ENCODE data around the gene CSAD.
"Not testable (repeated sequence)": the region's sequence is repeated elsewhere in the genome, so short reads cannot be mapped to it uniquely, and the experiment has no call there.

The CSAD gene

DNA sequence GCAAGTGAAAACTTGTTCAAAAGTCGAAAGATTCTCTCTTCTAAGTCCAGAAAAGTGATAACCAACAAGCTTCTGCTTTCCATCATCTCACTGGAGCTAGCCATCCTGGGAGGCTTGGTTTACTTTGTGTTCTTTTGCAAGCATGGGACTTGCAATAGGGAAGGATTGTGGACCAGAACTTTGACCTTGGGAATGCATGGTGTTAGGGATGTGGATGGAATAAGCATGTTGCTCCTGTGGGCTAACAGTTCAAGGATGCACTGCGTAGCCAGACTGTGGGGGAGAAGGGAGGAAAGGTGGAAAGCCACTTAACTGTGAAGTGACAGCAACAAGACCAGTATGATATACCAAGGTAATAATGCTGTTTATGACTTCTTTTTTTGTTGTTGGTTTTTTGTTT, 48.9 kb downstream of the CSAD start:
- no peak for DNase-seq

DNA sequence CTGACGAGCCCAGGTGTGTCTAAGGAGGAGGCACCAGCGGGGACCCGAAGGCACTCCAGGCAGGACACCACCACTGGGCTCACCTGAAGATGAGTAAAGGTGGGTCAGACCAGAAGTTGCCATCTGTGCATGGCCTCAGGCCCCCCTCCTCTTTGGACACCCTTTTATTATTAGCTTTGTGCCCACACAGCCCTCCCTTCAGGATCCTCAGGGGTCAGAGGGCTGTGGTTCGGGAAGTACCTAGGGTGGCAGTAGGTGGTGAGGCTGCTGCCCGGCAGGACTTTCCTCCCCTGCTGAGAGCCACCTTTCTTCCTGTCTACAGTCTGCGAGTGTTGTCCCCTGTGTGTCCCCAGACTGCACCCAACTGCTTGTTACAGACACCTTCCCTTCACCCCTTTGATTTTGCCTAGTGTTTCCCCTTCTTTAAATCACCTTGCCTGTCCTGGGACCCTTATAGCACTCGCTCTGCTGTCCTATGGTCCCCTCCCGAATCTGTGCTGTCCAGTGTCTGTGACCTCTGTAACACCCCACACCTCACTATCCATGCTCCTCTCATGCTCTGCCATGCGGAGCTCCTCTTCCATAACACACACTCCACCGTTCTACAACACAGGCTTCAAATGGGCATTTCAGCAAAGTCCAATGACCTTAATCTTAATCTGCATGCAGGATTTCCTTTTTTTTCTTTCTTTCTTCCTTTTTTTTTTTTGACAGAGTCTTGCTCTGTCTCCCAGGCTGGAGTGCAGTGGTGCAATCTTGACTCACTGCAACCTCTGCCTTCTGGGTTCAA, 51.8 kb downstream of the CSAD start:
- no peak for DNase-seq

DNA sequence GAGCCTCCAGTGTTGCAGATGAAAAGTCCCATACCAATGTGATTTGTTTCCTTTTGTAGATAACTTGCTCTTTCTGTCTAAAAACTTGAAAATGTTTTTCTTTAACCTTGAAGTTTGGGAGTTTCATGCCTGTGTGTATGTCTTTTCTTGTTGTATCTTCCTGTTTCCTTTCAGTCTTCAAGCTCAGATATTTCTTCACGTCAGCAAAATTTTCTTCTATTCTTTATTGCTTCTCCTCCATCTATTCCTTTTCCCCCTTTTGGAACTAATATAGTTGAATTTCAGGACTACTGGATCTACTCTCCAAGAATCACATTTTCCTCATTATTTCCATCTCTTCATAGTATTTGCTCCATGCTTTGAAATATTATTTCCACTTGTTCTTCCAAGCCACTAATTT, 53.6 kb downstream of the CSAD start:
- no peak for DNase-seq

DNA sequence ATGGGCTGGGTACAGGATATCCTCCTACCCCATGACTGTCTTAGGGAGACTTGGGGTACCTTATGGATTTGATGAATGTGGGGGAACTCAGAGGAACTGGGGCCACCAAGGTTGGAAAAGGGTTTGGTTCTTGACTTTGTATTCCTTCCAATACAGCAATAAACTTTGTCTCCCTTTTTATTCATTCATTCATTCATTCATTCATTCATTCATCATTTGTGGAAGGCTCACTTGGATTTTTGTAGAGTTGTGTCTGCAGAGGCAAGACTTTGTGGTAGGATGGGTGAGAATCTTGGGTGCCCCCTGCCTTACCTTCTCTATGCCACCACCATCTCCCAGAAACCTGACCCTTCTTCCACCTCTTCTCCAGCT, 56.4 kb downstream of the CSAD start:
- no peak for DNase-seq

DNA sequence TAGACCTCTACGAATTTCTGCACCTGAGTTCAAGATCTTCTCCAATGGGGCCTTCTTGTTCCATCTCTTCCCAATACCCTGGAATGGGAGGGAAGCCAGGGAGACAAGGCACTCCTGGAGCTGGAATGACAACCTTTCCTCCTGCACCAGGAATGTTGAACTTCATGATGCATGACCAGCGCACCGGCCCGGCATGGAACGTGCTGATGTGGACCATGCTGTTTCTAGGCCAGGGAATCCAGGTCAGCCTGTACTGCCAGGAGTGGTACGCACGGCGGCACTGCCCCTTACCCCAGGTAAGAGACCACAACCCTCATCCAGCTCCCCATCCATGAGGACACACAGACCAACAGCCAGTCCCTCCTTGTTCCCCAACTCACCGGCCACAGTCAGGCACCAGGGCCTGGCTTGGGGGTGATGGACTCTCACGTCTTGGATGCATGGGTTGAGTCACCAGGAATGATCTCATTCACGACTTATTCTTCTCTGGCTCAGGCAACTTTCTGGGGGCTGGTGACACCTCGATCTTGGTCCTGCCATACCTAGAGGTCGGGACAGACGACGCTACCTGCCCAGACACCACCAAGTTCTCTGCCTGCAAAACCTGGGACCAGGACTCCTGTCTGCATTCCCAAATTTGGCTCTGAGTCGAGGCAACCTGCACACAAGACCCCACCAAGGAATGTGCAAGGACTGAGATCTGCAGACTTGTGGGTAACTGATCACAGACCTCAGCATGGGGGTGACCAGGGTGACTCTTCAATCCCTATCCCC, 57.0 kb downstream of the CSAD start:
- no peak for DNase-seq

DNA sequence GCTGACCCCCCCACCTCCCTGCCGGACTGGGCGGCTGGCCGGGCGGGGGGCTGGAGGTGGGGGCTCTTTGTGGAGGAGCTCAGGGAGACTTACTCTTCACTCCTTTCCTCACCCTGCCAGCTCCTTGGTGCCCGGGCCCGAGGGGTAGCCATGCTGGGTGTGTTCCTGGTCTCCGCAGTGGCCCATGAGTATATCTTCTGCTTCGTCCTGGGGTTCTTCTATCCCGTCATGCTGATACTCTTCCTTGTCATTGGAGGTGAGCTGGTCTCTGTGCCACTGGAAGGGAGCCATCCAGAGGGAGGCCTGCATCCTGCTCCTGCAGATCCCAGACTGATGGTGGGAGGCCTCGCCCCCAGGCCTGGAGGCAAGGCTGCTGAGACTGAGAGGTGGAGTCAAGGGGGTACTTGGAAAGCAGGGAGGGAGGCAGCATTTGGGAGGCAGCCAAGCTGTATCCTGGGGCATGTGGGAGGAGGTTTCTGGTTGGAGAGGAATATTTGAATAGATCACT, 57.7 kb downstream of the CSAD start:
- no peak for DNase-seq

DNA sequence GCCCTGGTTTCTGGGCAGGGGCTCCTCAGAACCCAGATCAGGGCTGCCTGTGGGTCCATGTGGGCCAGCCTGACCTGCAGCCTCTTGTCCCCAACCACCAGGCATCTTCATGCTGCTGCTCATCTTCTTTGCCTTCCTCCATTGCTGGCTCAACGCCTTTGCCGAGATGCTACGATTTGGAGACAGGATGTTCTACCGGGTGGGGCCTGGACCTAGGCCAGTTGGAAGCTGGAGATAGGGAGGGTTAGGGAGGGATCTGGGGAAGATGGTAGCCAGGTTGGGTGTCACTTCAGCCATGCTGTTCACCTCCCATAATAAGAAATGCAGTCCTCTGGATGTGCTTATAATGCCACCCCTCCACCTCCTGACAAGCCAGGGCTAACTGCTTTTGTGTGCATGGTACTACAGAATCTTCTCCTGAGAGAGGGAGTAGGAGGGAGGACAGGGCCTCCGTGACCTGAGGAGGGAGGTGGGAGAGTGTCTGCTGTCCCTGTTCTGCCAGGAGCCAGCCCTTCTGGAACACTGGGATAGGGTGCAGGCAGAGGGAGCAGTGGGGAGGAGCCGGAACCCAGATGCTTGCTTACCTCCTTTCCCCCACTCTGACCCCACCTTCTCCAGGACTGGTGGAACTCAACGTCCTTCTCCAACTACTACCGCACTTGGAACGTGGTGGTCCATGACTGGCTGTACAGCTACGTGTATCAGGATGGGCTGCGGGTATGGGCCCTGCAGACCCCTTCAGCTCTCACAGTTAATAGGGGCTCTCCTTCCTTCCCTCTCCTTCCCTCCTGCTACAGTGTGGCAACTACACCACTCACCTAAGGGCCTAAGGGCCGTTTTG, 59.8 kb downstream of the CSAD start:
- no peak for DNase-seq

DNA sequence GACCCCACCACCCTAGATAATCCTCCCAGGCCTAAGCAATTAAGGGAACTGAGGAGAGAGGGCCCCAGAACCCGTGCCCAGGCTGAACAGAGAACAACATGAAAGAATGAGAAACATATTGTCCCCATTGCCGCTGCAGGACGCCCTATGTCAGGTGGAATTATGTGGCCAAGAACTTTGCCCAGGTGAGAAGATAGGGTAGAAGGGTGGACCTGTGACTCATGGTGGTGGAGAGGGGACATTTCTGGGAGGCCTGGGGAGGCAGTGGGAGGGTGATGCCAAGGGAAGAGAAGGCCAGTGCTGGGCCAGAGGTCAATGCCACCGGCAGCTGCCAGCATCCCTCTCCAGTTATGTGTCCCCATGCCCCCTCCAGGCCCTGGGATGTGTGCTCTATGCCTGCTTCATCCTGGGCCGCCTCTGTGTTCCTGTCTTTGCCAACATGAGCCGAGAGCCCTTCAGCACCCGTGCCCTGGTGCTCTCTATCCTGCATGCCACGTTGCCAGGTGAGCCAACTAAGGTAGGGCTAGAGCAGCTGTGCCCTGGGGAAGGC, 61.9 kb downstream of the CSAD start:
- DNase-seq, result no peak

DNA sequence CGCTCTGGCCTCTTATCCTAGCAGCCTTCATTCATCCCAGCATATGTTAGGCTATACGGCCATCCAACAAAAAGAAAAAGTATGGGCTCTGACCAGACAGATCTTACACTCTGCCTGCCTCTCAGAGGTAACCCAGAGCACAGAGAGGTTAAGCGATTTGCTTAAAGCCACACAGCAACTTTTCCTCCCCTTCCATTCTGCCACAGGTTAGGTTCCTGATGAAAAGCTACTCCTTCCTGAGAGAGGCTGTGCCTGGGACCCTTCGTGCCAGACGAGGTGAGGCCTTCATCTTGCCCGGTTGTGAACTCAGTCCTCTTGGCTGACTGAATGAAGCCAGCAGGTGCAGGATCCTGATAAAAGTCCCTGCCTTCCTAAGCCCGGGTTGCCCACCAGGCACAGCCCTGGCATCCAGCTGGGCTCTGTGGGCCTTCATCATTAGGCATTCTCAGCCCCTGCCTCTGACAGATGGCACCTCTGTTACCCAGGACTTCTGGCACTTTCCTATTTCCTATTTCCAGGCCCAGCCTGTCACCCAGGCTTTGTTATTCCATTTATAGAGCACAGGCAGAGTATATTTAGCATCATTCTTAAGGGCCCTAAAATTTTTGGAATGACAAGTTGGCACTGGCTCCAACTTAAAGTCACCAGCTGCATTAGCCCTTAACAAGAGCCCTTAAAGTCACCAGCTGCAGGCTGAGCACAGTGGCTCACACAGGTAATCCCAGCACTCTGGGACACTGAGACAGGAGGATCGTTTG, 64.7 kb downstream of the CSAD start:
- no peak for DNase-seq

DNA sequence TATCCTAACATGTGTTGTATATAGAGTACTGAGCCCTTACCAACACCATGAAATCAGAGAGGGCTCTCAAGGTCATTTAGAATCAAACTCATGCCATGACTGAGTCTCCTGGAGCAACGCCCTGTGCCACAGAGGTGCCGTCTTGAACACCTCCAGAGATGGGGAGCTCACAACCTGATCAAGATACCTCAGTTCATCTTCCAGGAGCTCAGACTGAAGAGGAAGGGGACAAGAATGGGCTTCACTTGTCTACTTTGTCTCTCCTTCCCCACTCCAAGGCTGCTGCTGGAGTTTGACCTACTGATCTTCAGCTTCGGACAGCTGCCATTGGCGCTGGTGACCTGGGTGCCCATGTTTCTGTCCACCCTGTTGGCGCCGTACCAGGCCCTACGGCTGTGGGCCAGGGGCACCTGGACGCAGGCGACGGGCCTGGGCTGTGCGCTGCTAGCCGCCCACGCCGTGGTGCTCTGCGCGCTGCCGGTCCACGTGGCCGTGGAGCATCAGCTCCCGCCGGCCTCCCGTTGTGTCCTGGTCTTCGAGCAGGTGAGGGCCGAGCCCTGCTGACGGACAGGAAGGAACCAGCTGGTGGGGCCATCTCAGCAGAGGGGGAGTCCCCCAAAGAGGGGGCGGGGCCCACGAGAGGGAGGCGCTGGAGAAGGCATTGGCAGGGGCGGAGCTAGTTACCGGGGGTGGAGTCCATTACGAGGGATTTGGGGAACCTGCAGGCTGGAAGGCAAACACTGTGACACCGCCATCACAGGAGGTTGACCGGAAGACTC, 65.4 kb downstream of the CSAD start:
- no peak for DNase-seq

DNA sequence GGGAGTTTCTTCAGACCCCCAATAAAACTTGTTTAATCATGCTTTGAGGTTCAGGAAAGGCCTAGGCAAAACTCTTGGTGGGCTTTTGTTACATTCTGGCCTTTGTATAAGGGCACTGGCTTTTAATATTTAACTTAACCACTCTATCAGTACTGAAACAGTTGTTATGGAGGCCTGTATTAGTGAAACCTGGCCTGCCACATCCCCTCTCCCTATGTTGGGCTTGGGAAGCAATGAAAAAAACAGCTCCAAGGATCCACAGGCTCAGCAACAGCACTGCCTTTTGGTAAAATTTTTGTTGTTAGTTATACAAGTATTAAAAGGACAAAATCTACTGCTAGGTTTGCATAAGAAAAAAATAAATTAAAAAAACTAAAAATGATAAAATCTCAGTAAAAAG, 66.8 kb downstream of the CSAD start:
- no peak for DNase-seq

DNA sequence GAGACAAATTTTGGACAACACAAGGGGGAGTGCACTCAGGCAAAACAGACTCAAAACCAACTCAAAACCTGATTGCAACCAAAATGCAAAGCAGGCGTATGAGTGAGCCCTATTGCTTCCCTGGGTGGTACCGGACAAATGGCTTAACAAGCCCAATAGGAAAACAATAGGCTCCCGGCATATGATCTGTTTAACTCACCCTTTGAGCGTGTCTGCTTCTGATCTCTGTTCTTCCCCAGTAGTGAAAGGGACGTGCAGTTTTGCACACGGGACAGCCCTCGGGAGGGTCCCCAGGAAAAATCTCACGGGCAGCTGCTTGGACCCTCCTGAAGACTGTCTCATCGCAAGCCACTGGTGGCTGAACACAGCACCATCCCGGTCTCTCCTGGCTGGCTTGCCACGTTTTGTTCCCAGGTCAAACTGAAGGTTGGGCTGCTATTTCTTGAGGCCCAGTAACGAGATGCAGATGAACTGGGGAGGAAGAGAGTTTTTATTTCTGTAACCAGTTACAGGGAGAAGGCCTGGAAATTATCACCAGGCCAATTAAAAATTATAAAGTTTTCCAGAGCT, 67.5 kb downstream of the CSAD start:
- DNase-seq, result no peak

DNA sequence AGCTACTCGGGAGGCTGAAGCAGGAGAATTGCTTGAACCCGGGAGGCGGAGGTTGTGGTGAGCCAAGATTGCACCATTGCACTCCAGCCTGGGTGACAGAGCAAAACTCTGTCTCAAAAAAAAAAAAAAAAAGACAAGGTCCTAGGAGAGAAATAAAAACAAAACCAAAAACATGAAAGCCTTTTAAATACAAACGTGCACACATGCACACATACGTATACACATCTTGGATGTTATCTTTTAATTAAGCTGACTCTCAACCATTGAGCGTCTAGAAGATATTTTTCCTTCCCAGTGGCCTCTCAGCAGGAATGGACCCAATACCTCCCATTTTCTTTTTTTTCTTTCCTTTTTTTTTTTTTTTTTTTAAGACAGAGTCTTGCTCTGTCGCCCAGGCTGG, 68.3 kb downstream of the CSAD start:
- not testable (repeated sequence) for DNase-seq
